ENCODE results near the gene STX16.

- TF ChIP-seq CTCF (IDR thresholded peaks at IDR 0.05) (peak; percentile 17; the same call in 1 of the 2 replicates), ZFX (IDR thresholded peaks at IDR 0.05; ENCODE audit: borderline replicate concordance) (no peak)
These were observed 29.1 kb upstream of the STX16 start for GRCh38 chr20:58621906-58622548.

Data from 22Rv1 (cell line).